ENCODE results near the gene ZNHIT2.

Gene ZNHIT2

GRCh38 chr11:65102142-65103095 is 15.1 kb downstream of the ZNHIT2 start:
- no peak for DNase-seq

- DNase-seq = no peak
Observed at GRCh38 chr11:65100674-65101350, 16.7 kb downstream of the ZNHIT2 start.

DNA sequence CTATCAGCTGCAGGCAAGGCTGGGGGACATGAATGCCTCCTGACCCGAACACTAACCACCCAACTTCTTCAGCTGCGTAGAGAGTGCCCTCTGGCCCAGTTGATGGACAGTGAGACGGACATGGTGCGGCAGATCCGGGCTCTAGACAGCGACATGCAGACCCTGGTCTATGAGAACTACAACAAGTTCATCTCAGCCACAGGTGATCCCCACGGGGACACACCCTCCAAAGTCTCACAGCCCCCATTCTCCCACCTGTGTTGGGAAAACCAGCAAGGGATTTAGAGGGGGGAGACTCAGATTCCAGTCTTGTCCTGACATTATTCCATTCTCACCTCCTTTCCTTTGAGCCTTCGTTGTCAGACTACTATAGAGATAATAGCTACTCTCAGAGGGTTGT is 20.6 kb downstream of the ZNHIT2 start:
- no peak for DNase-seq

- peak; percentile 85 for DNase-seq
Observed at GRCh38 chr11:65095974-65096806, 21.3 kb downstream of the ZNHIT2 start, which contains the start of gene VPS51. Gene VPS51 (plus strand): TSS chr11:65096214. CDS start chr11:65096251, 37 bp downstream.

GRCh38 chr11:65095427-65095826 is 22.1 kb downstream of the ZNHIT2 start:
- no peak for DNase-seq

- DNase-seq = no peak
Observed at GRCh38 chr11:65090628-65091027, 26.9 kb downstream of the ZNHIT2 start.

- no peak for DNase-seq
Observed at GRCh38 chr11:65089621-65090020, 27.9 kb downstream of the ZNHIT2 start.

DNA sequence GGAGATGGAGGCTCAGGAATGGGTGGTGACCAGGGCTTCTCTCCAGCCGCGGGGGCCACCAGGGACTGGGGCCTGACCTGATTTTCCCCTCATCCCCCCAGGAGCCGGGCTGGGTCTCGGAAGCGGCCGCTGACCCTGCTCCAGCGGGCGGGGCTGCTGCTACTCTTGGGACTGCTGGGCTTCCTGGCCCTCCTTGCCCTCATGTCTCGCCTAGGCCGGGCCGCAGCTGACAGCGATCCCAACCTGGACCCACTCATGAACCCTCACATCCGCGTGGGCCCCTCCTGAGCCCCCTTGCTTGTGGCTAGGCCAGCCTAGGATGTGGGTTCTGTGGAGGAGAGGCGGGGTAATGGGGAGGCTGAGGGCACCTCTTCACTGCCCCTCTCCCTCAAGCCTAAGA is 29.7 kb downstream of the ZNHIT2 start:
- DNase-seq = no peak

GRCh38 chr11:65087216-65087615 is 30.3 kb downstream of the ZNHIT2 start:
- no peak for DNase-seq

GRCh38 chr11:65086809-65087208 is 30.7 kb downstream of the ZNHIT2 start:
- DNase-seq = no peak

- DNase-seq = no peak
Observed at GRCh38 chr11:65085446-65085845, 32.1 kb downstream of the ZNHIT2 start.

DNA sequence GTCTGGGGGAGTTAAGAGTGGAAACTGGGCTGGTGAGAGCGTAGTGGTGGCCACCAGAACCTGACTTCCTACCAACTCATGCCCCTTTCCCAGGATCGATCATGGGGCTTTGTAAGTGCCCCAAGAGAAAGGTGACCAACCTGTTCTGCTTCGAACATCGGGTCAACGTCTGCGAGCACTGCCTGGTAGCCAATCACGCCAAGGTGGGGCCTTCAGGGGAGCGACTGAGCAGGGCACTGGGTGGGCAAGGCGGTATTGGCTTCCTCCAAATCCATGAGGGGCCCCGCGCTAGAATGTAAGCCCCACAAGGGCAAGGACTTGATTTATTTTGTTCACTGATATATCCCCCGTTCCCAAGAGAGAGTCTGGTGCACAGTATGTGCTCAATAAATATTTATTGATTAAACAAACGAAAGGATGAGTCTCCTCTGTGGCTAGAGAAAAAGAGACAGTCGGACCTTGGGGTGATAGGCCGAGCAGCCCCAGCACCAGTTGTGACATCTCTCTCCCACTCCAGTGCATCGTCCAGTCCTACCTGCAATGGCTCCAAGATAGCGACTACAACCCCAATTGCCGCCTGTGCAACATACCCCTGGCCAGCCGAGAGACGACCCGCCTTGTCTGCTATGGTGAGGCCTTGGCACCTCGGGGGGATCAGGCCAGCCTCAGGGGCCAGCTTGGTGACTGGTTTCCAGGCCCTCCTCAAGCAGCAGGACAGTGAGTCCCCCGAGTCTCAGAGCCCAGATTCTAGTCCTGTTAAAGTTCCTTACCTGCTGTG is 32.7 kb downstream of the ZNHIT2 start:
- no peak for DNase-seq

- peak; percentile 97 for DNase-seq
Observed at GRCh38 chr11:65083834-65084597, 33.5 kb downstream of the ZNHIT2 start, which contains the start of the genes CDCA5 and ZFPL1. Gene CDCA5 (minus strand): TSS chr11:65084040. CDS start chr11:65083978, 62 bp downstream. Gene ZFPL1 (plus strand): TSS chr11:65084222. CDS start chr11:65084699, 477 bp downstream.

GRCh38 chr11:65083134-65083833 is 34.2 kb downstream of the ZNHIT2 start:
- no peak for DNase-seq

- DNase-seq = no peak
Observed at GRCh38 chr11:65078786-65079342, 38.6 kb downstream of the ZNHIT2 start.

DNA sequence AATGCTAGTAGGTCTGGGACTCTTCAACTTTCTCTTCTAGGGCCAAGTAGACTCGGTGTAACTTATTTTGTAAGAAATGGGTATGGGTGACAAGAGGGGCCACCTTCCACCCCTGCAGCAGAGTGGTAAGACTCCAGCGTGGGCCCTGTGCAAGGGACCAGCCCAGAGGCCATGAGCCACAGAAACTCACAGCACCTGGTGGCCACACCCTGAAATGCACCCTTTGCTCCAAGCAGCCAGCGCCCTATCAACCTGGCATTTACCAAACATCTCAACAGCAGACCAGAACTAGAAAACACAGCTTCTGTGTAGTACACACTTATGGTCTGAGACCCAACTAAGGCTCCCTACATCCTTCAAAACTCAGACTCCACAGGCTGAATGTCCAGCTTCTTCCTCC is 39.4 kb downstream of the ZNHIT2 start:
- peak; percentile 72 for DNase-seq

GRCh38 chr11:65077451-65077850 is 40.0 kb downstream of the ZNHIT2 start:
- no peak for DNase-seq

- no peak for DNase-seq
Observed at GRCh38 chr11:65072631-65072966, 44.9 kb downstream of the ZNHIT2 start.

GRCh38 chr11:65071907-65072630 is 45.4 kb downstream of the ZNHIT2 start:
- no peak for DNase-seq

DNA sequence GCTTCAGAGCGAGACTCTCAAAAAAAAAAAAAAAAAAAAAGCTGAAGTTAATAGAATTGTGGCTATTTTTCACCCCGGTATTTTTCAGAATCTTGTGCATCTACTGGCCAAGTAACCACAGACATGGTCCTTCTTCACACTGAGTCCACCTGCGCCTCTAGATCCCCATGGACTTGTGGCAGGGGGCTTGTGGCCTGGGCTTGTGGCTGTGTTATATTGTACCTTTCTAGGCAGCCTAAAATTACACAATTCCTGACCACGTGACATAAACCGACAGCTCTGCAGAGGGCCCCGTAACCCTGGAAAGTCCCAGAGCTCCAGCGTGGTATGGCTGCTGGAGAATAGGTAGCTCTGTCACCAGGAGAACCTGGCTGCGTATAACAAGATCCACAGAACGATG is 48.3 kb downstream of the ZNHIT2 start:
- no peak for DNase-seq

Data from activated CD4-positive, CD25-positive, alpha-beta regulatory T cell treated with anti-CD3 and anti-CD28 coated beads, Interleukin-2, amount 50 U/mL, for 72 hours (primary cell).